K562 treated with DMSO at 1 percent for 48 hours (cell line): ENCODE measurements around the gene TMCO5A. TPM values are rescaled to one million over a fixed set of nuclear protein-coding genes. Genes with fewer than 3 reads are reported as not detected.

Experiments
- total RNA-seq: library from RNA; unstranded; fragments of 300-600 nt; gene quantifications from 2 replicates; pipeline ENCODE4 v1.2.3, GENCODE V29; 2022; ENCODE audit warnings: low replicate concordance; ENCODE audit errors: extremely low read depth

The TMCO5A gene
- total RNA-seq, result not detected in 2 replicates

GRCh38 chr15:37934340-37934739, at the start of gene TMCO5A:
Gene TMCO5A (plus strand): TSS chr15:37934640. CDS start chr15:37936324, 1,684 bp downstream.

